ENCODE measurements around the gene DCTPP1. TPM values are rescaled to one million over a fixed set of nuclear protein-coding genes. Genes with fewer than 3 reads are reported as not detected.

Gene DCTPP1
- total RNA-seq, 1 experiment from 2014 or later: 64.1 TPM

DNA sequence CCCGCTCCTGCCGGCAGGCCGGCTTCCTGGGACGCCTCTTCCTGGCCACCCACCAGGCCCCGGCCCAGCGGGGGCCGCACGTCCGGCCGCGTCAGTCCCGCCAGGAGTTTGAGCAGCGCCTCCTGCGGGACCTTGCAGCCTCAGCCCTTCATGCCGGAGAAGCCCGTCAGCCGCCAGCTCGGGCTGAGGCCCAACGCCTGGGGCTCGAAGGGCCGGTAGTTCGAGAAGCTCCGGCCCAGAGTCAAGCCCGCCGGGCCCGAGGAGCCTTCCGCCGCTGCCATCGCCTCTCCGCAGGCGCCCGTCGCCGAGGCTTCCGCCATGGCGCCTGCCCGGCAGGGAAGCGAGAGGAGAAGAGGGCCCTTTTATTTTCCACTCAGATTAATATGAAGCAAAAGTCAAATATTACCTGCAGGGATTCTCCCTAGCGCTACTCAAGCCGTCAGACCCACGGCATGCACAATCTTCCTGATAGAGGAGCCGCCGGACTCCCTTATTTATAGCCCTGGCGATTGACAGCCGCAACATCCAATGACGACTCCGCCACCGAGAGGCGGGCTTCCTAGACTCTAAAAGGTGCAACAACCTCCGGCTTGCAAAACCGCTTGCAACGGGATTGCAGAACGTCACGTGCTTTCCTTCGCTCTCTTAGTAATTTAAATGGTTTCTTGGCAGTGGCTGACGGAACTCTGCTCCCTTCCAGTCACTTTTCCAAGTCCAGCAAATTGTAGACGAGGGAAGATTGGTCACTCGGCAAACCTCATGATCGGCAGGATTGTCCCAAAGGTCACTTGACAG, 15.8 kb upstream of the DCTPP1 start, which contains the start of gene SEPHS2:
TSS of gene SEPHS2 (minus strand) at position 467 of the 795 bp plus-strand sequence. CDS start at position 320, 147 bp downstream.
- Histone ChIP-seq H4K20me1 (ENCODE audit: low read length) (no peaks in the 10 kb centered on the region), H3K36me3 (ENCODE audit: low read depth, low read length) (no peaks in the 10 kb centered on the region), H3K9me3 (ENCODE audit: low read length) (no peaks in the 10 kb centered on the region), H3K27me3 (ENCODE audit: low read length) (no peaks in the 10 kb centered on the region), H3K4me2 (ENCODE audit: low read length) (peak within 1 kb of the TSS; percentile 98), H3F3A (ENCODE audit: low read length, unreplicated experiment) (no peaks in the 10 kb centered on the region), H2AFZ (ENCODE audit: low read length) (peak within 1 kb of the TSS; percentile 96), H3K9me2 (replicated peaks; ENCODE audit: low read length) (no peaks in the 10 kb centered on the region), H3K79me2 (ENCODE audit: low read length) (peaks cover 24% of the 10 kb centered on the region), H3K4me3 (ENCODE audit: low read length) (peak within 1 kb of the TSS; percentile 96), H3K9ac (ENCODE audit: low read length) (peak within 1 kb of the TSS; percentile 94), H3K27ac (ENCODE audit: low read length) (peak within 1 kb of the TSS; percentile 50), H3K4me1 (ENCODE audit: insufficient read depth, low read length) (peaks cover 19% of the 10 kb centered on the region)
- DNase-seq (peak; percentile 95), ATAC-seq (peak; percentile 92)
- intact Hi-C loops (cut with micrococcal nuclease): loop anchor here (10.0 kb wide), 1 partner anchor 79 kb away; the partner anchor contains the start of gene ZNF768
- POLR2A ChIA-PET (ENCODE audit: unreplicated experiment): interaction anchor here (0.5 kb wide), 1 partner anchor 70 kb away, joined by 8 read pairs; no protein-coding TSS in a partner anchor
- BruUV-seq (replicated peaks): no TSS peak
- TF ChIP-seq EZH2phosphoT487 (IDR thresholded peaks at IDR 0.05; ENCODE audit: borderline replicate concordance, low read length): no peak
- TF ChIP-seq, protein P1, sequence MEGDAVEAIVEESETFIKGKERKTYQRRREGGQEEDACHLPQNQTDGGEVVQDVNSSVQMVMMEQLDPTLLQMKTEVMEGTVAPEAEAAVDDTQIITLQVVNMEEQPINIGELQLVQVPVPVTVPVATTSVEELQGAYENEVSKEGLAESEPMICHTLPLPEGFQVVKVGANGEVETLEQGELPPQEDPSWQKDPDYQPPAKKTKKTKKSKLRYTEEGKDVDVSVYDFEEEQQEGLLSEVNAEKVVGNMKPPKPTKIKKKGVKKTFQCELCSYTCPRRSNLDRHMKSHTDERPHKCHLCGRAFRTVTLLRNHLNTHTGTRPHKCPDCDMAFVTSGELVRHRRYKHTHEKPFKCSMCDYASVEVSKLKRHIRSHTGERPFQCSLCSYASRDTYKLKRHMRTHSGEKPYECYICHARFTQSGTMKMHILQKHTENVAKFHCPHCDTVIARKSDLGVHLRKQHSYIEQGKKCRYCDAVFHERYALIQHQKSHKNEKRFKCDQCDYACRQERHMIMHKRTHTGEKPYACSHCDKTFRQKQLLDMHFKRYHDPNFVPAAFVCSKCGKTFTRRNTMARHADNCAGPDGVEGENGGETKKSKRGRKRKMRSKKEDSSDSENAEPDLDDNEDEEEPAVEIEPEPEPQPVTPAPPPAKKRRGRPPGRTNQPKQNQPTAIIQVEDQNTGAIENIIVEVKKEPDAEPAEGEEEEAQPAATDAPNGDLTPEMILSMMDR (conservative IDR thresholded peaks at IDR 0.05; ENCODE audit: low read depth, low read length): peak; percentile 52
- CTCF ChIA-PET: interaction anchor here (0.6 kb wide), 1 partner anchor 405 kb away, joined by 6 read pairs; no protein-coding TSS in a partner anchor

DNA sequence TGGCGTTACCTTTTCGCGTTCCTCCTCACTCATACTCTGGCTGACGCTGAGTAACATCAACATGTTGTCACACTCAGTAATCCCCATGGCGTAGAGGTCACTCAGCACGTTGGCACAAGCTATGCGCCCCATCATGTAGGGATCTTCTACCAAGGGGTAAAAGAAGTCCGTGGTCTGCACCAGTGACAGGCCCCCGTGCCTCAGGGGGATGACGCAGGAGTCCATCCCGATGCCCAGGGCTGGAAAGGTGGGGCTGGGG, 15.2 kb upstream of the DCTPP1 start:
- BruUV-seq (replicated peaks): no TSS peak
- POLR2A ChIA-PET (ENCODE audit: unreplicated experiment): no interaction called here
- H2AFZ ChIP-seq (ENCODE audit: low read length): peak overlapping the region; percentile 96
- intact Hi-C loops (cut with micrococcal nuclease): loop anchor here (10.0 kb wide), 1 partner anchor 80 kb away; the partner anchor contains the start of gene ZNF768
- H3K4me3 ChIP-seq (ENCODE audit: low read length): peak overlapping the region; percentile 96
- DNase-seq (no peak), ATAC-seq (no peak)
- peak overlapping the region; percentile 98 for H3K4me2 ChIP-seq (ENCODE audit: low read length)
- H3K27me3 ChIP-seq (ENCODE audit: low read length): no peaks in the 10 kb centered on the region
- no peaks in the 10 kb centered on the region for H3F3A ChIP-seq (ENCODE audit: low read length, unreplicated experiment)
- peaks cover 19% of the 10 kb centered on the region for H3K4me1 ChIP-seq (ENCODE audit: insufficient read depth, low read length)
- peak overlapping the region; percentile 94 for H3K9ac ChIP-seq (ENCODE audit: low read length)
- H3K9me3 ChIP-seq (ENCODE audit: low read length): no peaks in the 10 kb centered on the region
- H3K36me3 ChIP-seq (ENCODE audit: low read depth, low read length): no peaks in the 10 kb centered on the region
- H4K20me1 ChIP-seq (ENCODE audit: low read length): no peaks in the 10 kb centered on the region
- CTCF ChIA-PET: no interaction called here
- H3K9me2 ChIP-seq (replicated peaks; ENCODE audit: low read length): no peaks in the 10 kb centered on the region
- TF ChIP-seq, protein P1 (conservative IDR thresholded peaks at IDR 0.05; ENCODE audit: low read depth, low read length): no peak
- no peak for TF ChIP-seq EZH2phosphoT487 (IDR thresholded peaks at IDR 0.05; ENCODE audit: borderline replicate concordance, low read length)
- TF ChIP-seq EZH2 (IDR thresholded peaks at IDR 0.05; ENCODE audit: low read length, unreplicated experiment): no peak
- H3K79me2 ChIP-seq (ENCODE audit: low read length): peaks cover 24% of the 10 kb centered on the region
- H3K27ac ChIP-seq (ENCODE audit: low read length): no peak overlapping the region; the same call in 1 of the 2 replicates
